NCI-H1105 treated with DMSO at 0.1 percent for 48 hours (cell line): Measurements from ENCODE around the gene ANGPTL8.

Source experiments
- DNase-seq: peaks from one replicate; lab custom pipeline; 2025; lab: John Stamatoyannopoulos, UW

Gene ANGPTL8

DNA sequence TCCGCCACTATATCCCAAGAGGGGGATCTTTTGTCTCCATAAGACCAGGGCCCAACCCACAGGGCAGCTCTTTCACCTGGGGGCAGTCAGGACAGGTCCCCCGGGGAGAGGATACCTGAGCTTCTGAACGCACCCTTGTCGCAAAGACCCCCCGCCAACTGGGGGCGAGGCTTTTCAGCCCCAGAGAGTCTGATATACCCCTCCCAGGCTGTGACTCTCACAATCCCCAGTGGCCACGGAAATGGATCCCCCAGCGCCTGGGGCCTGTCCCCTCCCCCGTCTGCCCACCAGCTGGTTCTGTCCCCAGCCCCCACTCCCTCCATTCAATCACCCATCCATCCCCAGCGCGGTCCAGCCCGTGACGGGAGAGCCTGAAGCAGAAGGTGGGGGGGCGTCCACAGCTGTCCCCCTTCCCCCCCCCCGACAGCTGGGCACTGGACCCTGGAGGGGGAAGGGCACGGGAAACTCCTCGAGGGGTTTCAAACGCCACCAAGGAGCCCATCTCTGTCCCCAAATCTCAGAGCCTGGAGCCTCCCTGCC, 22.1 kb downstream of the ANGPTL8 start:
- no peak for DNase-seq

DNA sequence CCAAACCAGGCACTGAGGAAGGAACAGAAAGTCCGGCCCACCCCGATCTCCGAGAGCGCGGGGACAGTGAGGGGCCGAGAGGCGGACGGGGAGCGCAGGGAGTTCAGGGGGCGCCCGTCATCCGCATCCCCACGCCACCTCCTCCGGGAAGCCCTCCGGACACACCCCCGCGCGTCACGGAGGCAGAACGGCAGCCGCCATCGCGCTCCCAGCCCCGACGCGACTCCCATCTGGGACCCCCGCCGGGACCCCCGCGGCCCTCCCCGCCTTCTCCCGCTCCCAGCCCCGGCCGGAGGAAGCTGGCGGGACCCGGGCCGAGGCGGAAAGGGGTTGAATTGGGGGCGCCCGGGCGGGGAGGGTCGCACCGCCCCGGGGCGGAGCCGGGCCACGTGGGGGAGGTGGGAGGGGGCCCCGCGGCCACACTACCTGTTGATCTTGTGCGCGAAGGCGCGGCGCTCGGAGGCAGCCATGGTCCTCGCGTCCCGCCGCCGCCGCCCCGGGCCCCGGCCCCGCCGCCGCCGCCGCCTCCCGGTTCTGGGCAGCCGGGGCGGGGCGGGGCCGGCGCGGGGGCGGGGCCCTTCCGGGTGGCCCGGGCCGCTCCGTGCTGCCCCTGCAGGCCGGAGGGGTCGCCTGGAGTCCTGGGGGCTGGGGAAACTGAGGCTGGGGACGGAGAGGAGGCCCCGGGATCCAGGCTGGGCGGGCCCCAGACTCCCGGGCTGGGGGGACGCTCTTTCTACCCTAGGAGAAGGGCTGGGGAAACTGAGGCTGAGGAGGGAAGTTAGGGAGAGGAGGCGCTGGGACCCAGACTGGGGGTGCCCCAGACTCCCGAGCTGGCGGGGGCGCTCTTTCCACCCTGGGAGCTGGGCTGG, 22.8 kb downstream of the ANGPTL8 start, which contains the start of gene DOCK6:
TSS of gene DOCK6 (minus strand) at position 554 of the 869 bp plus-strand sequence. CDS start at position 470, 84 bp downstream.
- DNase-seq = no peak

DNA sequence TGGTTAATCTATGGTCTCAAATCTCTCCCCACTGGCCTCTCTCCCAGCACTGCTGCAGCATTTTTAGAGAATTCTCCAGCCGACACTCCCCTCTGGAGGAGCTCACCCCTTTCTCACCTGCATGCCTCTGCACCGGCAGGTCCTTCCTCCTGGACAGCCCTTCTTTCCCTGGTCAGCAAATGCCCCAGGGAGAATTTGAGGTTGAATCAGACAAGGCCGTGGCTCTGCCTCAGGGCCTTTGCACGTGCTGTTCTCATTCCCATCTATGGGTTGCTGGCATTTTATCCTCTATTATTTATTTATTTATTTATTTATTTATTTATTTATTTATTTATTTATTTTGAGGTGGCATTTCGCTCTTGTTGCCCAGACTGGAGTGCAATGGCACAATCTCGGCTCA, 24.3 kb downstream of the ANGPTL8 start:
- no peak for DNase-seq

DNA sequence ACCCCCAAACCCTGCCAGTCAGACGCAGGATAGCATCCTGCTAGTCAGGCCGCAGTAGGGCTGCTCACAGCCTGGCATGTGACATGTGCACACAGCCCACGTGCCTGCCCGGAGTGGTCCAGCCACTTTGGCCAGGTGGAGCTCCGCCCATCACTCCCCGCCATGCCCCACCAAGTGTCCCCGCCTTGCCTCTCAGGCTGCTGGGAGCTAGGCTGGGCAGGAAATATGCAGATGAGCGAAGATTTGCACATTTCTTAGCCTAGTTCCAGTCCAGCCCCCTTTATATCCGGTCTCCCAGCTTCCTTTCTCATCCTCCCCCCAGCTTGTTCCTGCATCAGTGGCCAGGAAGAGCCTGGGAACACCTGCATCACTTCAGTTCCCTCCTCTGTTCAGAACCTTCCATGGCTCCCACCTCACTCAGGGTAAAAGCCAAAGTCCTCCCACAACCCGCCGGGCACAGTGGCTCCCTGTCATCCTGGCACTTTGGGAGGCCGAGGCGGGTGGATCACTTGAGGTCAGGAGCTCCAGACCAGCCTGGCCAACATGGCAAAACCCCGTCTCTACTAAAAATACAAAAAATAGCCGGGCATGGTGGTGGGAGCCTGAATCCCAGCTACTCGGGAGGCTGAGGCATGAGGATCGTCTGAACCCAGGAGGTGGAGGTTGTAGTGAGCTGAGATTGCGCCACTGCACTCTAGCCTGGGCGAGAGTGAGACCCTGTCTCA, 25.2 kb downstream of the ANGPTL8 start:
- DNase-seq = no peak

DNA sequence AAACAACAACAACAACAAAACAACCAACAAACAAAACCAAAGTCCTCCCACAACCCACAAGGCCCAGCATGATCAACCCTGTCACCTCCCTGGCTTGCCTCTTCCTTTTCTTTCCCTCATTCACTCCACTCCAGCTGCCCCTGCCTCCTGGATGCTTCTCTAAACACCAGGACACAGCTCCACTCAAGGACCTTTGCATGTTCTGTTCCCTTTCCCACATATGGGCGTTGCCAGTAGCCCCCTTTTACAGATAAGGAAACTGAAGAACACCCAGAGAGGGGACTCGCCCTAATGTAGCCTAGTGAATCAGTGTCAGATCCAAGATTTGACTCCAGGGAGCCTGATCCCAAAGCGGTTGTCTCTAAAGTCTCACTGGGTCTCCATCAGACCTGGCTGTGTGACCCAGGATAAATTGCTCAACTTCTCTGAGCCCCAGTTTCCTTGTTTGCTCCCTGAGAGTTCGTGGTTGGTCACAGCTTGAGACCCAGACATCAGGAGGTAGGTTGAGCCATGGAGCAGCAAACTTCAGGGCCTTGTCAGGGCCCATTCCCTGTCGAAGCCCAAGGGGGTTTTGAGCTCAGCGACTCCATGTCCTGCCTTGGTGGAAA, 25.9 kb downstream of the ANGPTL8 start:
- no peak for DNase-seq

DNA sequence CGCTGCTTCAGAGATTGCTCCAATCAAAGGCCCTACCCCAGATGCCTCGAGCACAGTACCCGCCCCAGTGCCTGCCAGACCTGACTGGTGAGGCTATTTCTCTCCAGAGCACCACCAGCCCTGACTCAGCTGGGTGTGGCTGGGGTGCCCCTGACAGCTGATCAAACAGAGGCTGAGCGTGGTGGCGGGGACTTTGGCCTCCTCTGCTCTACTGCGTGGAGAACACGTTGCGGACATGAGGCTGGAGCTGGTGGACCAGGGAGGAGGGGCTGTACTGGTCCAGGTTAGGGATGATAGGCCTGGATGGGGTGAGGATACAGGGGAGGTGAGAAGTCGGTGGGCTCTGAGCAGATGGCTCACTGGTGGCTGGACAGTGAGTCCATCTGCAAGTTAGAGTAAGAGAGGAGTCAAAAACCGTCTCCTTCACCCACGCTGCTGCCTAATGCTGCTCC, 26.4 kb downstream of the ANGPTL8 start:
- DNase-seq = no peak

DNA sequence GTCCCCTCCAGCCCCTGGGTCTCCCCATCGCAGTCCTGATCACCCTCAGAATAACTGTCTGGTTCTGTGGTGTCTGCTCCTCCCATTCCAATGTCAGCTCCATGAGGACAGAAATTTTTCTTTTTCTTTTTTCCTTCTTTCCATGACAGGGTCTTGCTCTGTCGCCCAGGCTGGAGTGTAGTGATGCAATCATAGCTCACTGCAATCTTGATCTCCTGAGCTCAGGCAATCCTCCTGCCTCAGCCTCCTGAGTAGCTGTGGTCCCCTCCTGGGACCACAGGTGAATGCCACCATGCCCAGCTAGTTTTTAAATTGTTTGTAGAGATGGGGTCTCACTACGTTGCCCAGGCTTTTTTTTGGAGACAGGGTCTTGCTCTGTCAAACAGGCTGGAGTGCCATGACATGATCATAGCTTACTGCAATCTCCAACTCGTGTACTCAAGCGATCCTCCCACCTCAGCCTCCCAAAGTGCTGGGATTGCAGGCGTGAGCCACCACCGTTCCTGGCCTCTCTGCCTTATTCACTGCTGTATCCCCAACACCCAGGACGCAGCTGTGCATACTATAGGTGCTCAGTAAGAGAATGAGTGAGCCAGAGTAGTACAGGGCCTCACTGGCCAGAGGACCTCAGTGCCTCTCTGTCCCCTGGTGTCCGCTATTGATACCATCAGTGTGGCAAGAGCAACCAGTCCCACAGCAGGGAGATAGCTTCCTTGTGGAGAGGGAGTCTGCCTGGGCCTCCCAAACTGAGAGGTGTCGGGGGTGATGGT, 28.1 kb downstream of the ANGPTL8 start:
- DNase-seq = no peak

DNA sequence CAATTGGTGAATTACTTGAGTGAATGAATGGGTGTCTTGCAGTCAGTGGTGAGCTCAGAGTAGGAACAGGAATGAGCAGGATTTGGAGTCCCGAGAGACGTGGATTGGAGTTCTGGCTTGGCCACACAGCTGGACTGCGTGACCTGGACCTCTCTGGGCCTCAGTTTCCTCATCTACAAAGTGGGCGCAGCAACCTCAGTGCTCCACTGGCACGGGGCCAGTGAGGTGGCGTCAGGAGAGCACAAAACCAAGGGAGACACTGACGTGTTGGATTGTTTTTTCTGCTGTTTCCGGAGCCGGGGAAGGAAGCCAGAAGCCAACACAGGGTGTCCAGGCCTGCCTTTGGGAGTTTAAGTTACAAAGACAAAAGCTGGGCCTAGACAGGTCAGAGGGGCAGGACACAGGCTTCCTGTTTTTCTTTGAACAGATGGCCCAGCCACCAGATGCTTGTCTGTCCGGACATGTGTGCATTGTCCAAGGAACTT, 29.4 kb downstream of the ANGPTL8 start:
- DNase-seq = no peak

DNA sequence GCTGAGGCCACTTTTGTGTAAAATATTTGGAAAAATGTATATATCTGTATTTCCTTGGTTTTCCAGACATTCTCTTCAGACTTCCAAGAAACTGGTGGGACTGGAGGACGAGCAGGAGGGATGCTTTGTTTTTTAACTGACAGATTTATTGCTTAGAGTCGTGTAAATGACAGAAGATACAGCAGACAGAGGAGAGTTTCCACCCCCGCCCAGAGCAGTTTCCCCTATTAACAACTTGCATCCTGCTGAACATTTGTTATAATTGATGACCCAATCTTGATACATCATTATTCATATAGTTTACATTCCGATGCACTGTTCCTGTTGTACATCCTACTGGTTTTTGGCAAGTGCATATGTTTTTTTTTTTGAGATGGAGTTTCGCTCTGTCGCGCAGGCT, 30.0 kb downstream of the ANGPTL8 start:
- no peak for DNase-seq

DNA sequence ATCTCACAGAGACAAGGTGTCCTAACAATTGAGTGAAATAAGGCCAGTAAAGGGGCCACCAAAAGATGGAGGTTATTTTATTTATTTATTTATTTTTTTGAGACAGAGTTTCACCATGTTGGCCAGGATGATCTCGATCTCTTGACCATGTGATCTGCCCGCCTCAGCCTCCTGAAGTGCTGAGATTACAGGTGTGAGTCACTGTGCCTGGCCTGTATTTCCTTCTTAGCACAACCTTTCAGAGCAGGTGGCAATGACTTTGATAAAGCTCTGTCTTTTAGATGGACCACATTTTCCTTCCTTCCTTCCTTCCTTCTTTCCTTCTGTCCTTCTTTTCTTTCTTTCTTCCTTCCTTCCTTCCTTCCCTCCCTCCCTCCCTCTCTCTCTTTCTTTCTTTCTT, 33.9 kb downstream of the ANGPTL8 start:
- no peak for DNase-seq

DNA sequence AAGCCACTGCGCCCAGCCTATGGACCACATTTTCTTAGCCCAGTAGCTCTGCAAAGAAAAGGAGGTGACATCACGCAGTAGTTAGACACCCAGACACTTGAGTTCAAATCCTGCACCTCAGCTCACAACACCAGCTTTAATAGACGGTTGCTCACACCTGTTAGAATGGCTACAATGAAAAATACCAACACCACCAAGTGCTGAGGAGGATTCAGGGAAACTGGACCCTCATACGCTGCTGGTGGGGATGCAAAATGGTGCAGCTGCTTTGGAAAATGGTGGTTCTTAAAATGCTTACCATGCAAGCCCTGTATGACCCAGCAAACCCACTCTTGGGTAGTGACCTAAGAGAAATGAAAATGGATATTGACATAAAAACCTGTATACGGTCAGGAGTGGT, 34.6 kb downstream of the ANGPTL8 start:
- DNase-seq = no peak

DNA sequence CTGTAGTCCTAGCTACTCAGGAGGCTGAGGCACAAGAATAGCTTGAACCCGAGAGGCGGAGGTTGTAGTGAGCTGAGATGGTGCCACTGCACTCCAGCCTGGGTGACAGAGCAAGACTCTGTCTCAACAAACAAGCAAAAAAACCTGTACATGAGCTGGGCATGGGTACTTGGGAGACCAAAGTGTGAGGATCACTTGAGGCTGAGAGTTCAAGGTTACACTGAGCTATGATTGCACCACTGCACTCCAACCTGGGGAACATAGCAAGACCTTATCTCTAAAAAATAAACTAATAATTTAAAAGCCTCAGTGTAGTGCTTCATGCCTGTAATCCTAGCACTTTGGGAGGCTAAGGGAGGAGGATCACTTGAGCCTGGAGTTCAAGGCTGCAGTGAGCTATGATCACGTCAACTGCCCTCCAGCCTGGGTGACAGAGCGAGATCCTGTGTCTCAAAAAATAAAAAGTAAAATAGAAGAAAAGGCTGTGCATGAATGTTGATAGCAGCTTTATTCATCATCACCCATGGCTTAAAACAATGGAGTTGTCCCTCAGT, 35.2 kb downstream of the ANGPTL8 start:
- DNase-seq = no peak

DNA sequence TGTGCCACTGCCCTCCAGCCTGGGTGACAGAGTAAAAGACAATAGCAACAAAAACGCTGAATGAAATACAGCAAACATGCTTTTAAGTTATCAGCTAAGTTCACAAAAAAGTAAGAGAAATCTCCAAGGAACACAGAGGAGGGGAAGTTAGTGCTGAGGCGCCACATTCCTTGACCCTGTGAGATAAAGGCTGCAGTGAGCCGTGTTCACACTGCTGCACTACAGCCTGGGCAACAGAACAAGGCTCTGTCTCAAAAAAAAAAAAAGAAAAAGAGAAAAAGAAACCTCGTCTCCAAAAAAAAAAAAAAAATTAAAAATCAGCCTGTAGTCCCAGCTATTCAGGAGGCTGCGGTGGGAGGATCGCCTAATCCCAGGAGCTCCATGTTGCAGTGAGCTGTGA, 39.3 kb downstream of the ANGPTL8 start:
- no peak for DNase-seq

DNA sequence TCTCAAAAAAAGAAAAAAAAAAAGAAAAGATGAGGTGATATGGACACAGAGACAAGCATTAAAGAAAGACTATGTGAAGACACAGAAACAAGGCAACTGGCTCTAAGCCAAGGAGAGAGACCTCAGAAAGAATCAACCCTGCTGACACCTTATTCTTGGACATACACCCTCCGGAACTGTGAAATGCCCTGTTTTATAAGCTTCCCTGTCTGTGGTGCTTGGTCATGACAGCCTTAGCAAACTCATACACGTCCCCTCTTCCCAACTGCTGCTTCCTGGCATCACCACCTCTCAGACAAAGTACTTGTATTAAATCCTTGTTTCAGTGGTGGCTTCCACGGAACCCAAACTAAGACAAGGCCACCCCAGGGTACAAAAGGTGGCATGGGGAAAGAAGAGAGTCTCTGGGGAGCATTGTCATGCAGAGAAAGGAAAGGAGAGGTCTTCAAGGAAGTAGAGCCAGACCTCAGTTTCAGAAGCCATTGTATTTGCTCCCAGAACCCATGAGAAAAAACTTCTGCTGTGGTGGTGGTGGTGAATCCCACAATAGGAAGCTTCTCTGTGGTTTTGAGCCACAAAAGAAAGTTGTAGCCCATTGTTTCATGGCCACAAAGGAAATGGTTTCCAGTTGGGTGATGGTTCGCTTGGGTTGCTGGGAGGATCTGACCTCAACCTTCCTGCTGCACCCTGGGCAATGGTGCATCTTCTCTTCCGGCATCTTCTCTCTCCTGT, 40.3 kb downstream of the ANGPTL8 start:
- no peak for DNase-seq

DNA sequence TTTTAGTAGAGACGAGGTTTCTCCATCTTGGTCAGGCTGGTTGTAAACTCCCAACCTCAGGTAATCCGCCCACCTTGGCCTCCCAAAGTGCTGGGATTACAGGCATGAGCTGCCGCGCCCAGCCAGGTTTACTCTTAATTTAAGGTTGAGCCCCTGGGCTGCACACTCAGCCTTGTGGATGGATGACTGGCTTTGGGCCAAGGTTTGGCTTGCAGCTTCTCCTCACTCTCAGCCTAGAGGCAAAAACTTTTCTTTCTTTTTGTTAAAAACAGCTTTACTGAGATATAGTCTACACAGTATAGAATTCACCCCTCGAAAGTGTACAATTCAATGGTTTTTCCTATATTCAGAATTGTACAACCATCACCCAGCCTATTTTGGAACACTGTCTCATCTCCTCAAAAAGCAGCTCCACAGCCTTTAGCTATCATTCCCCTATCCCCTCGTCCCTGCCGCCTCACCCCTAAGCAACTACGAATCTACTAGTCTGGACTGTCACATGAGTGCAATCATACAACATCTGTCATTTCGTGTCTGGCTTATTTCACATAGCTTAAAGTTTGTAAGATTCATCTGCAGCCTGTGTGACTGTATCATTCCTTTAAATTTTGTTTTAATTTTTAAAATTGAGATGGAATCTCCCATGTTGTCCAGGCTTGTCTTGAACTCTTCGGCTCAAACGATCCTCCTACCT, 42.1 kb downstream of the ANGPTL8 start:
- no peak for DNase-seq

DNA sequence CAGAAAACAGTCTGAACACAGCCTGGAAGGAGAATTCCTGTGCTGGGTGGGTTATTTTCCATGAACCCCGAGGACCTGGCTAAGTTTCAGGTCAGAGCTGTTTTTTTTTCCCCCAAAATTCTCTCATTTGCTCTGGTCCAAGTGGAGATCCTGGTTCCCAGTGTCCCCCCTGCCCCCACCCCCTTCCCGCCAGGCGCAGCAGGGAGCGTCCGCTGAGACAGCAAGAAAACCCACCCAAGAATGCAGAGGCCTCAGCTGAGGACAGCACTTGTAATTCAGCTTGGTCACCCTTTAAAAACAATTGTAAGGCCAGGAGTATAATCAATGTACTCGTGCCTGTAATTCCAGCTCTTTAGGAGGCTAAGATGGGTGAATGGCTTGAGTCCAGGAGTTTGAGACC, 45.1 kb downstream of the ANGPTL8 start:
- DNase-seq = no peak

DNA sequence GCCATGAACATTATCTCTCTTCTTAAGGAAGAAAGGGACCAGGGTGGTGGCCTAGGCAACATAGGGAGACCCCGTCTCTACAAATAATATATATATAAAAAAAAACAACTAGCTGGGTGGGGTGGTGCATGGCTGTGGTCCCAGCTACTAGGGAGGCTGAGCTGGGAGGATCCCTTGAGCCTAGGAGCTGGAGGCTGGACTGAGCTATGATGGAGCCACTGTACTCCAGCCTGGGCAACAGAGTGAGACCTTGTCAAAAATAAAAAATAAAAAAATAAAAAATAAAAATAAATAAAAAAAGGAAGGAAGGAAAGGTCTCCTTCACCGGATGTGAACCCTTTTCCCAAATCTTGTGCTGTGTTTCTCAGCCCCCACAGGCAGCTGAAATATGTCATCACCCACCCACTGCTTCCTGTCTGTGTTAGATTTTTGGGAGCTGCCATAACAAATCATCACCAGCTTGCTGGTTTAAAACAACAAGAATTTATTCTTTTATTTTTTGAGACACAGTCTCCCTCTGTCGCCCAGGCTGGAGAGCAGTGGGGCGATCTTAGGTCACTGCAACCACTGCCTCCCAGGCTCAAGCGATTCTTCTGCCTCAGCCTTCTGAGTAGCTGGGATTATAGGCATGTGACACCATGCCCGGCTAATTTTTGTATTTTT, 47.0 kb downstream of the ANGPTL8 start:
- DNase-seq = no peak

DNA sequence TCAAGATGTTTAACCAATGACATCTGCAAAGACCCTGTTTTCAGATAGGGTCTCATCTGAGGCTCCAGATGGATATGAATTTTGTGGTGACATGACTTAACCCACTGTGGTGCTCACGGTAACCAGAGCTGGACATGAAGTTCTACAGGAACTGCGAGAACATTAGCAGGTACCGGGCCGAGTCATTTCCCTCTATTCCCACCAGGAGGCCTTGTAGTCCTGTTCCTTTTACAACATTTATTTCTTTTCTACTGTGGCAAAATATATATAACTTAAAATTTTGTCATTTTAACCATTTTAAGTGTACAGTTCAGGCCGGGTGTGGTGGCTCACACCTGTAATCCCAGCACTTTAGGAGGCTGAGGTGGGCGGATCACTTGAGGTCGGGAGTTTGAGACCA, 48.9 kb downstream of the ANGPTL8 start:
- DNase-seq = no peak

DNA sequence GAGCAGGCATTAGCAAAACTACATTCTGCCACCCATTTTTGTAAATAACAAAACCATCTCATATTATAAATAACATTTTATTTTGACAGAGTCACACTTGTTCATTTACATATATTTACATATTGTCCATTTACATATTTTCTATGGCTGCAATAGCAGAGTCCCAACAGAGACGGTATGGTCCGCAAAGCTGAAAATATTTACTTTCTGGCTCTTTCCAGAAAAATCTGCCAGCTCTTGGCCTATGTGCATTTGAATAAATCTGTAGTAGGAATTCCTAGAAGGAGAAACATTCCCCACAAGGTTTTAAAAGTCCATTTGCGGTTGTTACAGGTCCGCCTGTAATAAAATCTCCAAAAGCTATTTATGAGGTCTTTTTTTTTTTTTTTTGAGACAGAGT, 50.8 kb downstream of the ANGPTL8 start:
- no peak for DNase-seq
